ENCODE results near the gene TMEM175. TPM values are rescaled to one million over a fixed set of nuclear protein-coding genes. Genes with fewer than 3 reads are reported as not detected.
A peak's percentile ranks its signal among the peaks of the same experiment; 100 is the strongest.

The TMEM175 gene
- total and polyA plus RNA-seq, 4 donors, result 23.7 to 43.7 (median 27.4) TPM

DNA sequence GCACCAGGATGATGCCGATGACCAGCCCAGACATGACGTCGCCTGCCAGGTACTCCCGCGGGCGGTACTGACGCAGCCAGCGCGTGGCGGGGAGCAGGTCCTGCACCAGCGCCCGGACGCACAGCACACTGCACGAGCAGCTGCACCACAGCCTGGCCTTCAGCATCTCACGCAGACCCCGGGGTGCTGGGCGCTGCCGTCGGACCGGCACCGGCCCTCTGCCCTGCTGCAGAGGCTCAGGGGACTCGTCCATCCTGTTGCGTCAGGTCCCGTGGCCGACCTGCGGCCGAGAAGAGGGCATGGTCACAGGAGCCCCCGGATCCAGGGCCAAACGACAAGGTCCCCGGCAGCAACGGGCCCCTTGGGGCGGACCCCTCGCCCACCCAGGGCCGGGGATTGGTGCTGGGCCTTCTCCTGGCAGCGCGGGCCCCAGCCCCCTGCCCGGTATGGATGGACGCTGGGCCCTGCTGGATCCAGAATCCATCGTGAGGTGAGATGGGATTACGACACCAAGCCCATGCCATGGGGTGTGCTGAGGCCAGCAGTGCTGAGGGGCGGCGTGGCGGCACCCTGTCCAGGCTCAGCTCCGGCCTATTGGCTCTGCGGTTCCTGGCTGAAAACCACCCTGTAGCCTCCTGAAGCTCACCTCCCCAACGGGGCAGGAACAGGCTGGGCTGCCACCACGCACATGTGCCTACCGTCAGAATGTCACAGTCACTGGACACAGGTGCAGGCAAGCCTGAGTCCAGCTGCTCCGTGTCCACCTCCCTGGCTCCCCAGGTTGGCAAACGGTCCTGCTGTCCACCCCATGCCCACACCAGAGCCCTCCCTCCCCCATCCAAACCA, 59.4 kb downstream of the TMEM175 start:
- DNase-seq (no peak), ATAC-seq (ENCODE audit: insufficient read depth, low FRiP score) (no peak)
- Histone ChIP-seq H3K36me3 (ENCODE audit: control insufficient read depth in 4 of 4, insufficient read depth in 4 of 4, low read length in 4 of 4) (peaks cover 0 to 16% (median 0%) of the 10 kb centered on the region in 4 donors), H3K27me3 (ENCODE audit: control insufficient read depth in 3 of 3, insufficient read depth in 3 of 3, low read length in 2 of 3) (peaks cover 0 to 4% (median 4%) of the 10 kb centered on the region in 3 donors), H3K27ac (ENCODE audit: low read depth in 1 of 2, low read length in 1 of 2) (peak overlapping the region in 1 of 2 donors; percentile 85), H3K9ac (ENCODE audit: insufficient read depth in 1 of 2, low read length in 2 of 2) (no peak overlapping the region), H3K4me1 (ENCODE audit: control insufficient read depth in 5 of 5, insufficient read depth in 5 of 5, low read length in 5 of 5) (peaks cover 0 to 12% (median 4%) of the 10 kb centered on the region in 5 donors), H3K9me3 (ENCODE audit: control insufficient read depth in 4 of 4, insufficient read depth in 3 of 4, low read length in 3 of 4) (no peaks in the 10 kb centered on the region), H3K4me3 (no peak overlapping the region)
- TF ChIP-seq, protein P1, sequence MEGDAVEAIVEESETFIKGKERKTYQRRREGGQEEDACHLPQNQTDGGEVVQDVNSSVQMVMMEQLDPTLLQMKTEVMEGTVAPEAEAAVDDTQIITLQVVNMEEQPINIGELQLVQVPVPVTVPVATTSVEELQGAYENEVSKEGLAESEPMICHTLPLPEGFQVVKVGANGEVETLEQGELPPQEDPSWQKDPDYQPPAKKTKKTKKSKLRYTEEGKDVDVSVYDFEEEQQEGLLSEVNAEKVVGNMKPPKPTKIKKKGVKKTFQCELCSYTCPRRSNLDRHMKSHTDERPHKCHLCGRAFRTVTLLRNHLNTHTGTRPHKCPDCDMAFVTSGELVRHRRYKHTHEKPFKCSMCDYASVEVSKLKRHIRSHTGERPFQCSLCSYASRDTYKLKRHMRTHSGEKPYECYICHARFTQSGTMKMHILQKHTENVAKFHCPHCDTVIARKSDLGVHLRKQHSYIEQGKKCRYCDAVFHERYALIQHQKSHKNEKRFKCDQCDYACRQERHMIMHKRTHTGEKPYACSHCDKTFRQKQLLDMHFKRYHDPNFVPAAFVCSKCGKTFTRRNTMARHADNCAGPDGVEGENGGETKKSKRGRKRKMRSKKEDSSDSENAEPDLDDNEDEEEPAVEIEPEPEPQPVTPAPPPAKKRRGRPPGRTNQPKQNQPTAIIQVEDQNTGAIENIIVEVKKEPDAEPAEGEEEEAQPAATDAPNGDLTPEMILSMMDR (IDR thresholded peaks at IDR 0.05; ENCODE audit: control extremely low read depth, extremely low read depth), result no peak
- WGBS, 2 donors, result 95 to 96% methylated on average over 49 to 50 of the region's 50 CpGs

DNA sequence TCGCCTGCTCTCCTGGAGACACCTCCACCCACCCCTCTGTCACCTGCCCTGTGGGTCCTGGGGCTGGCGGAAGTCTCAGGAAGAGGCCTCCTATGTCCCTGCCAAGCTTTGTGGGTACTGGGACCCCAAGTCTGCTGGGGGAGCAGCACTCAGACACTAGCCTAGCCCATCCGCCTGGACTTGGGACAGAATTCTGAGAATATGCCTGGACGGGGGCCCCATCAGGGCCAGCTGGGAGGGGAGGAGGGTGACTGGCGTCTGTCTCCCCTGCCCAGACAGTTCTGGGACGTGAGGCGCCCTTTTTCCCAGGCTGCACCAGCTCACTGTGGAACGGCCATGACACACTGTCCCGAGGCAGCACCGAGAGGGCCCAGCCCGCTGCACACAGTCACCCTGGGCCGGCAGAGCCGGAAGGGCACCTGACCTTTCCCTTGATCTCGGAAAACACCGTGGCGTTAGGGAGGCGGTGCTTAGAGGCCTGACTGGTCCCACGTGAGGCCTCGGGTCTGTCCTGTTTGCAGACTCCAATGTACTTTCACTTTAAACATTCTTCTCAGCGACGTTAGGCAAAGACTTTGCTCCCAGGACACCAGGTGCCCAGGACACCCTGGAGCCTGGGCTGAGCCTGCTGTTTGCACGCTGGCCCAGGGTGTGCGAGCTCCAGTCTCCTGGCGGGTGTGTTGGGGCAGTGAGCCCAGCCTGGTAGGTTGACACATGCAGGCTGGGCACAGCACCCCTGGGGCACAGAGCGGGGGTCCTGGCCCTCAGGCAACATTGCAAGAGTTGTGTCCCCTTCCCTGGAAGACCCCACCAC, 60.2 kb downstream of the TMEM175 start:
- Histone ChIP-seq H3K4me3 (no peak overlapping the region), H3K27me3 (ENCODE audit: control insufficient read depth in 3 of 3, insufficient read depth in 3 of 3, low read length in 2 of 3) (peaks cover 0 to 7% (median 4%) of the 10 kb centered on the region in 3 donors), H3K36me3 (ENCODE audit: control insufficient read depth in 4 of 4, insufficient read depth in 4 of 4, low read length in 4 of 4) (peaks cover 0 to 16% (median 0%) of the 10 kb centered on the region in 4 donors), H3K27ac (ENCODE audit: low read depth in 1 of 2, low read length in 1 of 2) (peak overlapping the region in 1 of 2 donors; percentile 85), H3K9ac (ENCODE audit: insufficient read depth in 1 of 2, low read length in 2 of 2) (no peak overlapping the region), H3K4me1 (ENCODE audit: control insufficient read depth in 5 of 5, insufficient read depth in 5 of 5, low read length in 5 of 5) (peaks cover 0 to 11% (median 4%) of the 10 kb centered on the region in 5 donors), H3K9me3 (ENCODE audit: control insufficient read depth in 4 of 4, insufficient read depth in 3 of 4, low read length in 3 of 4) (no peaks in the 10 kb centered on the region)
- DNase-seq (peak in 1 of 3 donors; percentile 39), ATAC-seq (ENCODE audit: insufficient read depth, low FRiP score) (peak; percentile 60)
- TF ChIP-seq, protein P1 (IDR thresholded peaks at IDR 0.05; ENCODE audit: control extremely low read depth, extremely low read depth), result no peak
- WGBS, 2 donors, result 63 to 79% methylated on average over 25 of the region's 25 CpGs

DNA sequence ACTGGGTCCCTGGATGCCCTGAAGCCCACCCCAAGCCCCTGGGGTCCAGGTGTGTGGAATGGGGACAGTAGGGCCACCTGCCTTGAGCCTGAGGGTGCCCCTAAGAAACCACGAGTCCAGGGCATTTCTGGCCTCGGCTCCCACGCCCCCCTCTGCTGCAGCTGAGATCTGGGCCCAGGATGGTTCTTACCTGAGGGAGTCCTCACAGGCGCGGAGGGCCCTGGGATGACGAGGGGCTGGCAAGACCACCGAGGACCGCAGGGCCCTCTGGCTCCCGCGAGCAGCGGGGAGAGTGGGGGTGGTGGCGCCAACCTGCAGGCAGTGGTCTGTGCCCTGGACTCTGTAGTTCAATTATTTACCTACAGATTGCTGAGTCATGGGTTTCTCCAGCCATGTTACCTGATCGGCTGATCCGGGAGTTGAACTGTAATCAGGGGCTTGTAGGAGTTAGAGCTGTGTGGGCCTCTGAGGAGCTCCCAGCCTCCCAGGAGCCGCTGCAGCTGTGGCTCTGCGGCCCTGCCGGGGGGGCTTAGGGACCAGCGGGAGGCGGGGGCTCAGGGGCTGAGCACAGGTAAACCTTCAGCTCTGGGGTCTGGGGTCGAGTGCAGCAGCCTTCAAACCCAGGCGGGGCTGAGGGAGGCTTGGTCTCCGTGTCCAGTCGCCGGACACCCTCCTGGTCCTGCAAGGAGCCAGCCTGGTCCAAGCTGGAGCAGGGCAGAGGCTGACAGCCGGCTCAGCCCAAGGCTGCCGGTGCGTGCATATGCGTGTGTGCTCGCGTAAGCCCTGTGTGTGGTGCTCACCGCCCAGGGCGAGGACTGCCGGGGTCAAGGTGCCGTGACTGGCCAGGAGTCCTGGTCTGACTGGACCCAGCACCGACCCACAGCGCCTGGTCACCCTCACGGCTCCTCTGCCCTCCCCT, 61.1 kb downstream of the TMEM175 start, which contains the start of gene SLC26A1:
Gene SLC26A1, minus strand, starts transcription at position 294 of the 919 bp plus-strand sequence. CDS start 1,701 bp downstream, outside the sequence.
- ATAC-seq (ENCODE audit: insufficient read depth, low FRiP score) (no peak), DNase-seq (no peak)
- peaks cover 0 to 16% (median 0%) of the 10 kb centered on the region in 4 donors for H3K36me3 ChIP-seq (ENCODE audit: control insufficient read depth in 4 of 4, insufficient read depth in 4 of 4, low read length in 4 of 4)
- H3K27me3 ChIP-seq (ENCODE audit: control insufficient read depth in 3 of 3, insufficient read depth in 3 of 3, low read length in 2 of 3), result peaks cover 0 to 16% (median 8%) of the 10 kb centered on the region in 3 donors
- WGBS, 2 donors, result 90 to 91% methylated on average over 37 of the region's 37 CpGs
- TF ChIP-seq, protein P1 (IDR thresholded peaks at IDR 0.05; ENCODE audit: control extremely low read depth, extremely low read depth), result no peak
- no peak within 1 kb of the TSS for H3K9ac ChIP-seq (ENCODE audit: insufficient read depth in 1 of 2, low read length in 2 of 2)
- no peak within 1 kb of the TSS for H3K4me3 ChIP-seq
- H3K9me3 ChIP-seq (ENCODE audit: control insufficient read depth in 4 of 4, insufficient read depth in 3 of 4, low read length in 3 of 4), result no peaks in the 10 kb centered on the region
- H3K27ac ChIP-seq (ENCODE audit: low read depth in 1 of 2, low read length in 1 of 2), result peak within 1 kb of the TSS in 1 of 2 donors; percentile 85
- H3K4me1 ChIP-seq (ENCODE audit: control insufficient read depth in 5 of 5, insufficient read depth in 5 of 5, low read length in 5 of 5), result peaks cover 0 to 11% (median 4%) of the 10 kb centered on the region in 5 donors
